Right lobe of liver (tissue), 4 donors: Measurements from ENCODE around the gene NCLN.

Experiments used
- POLR2A ChIP-seq: fragments of 450-650 bp; IDR thresholded peaks from one replicate; pipeline ENCODE4 v1.6.1; 2017; ENCODE audit warnings: antibody characterized with exemption, mild to moderate bottlenecking
- TF ChIP-seq, protein P1 (sequence below), 4 donors: fragments of 200-600 bp in 3 of 4; fragments of 450-650 bp in 1 of 4; IDR thresholded peaks; one replicate each; pipeline versions ENCODE4 v1.5.1 to v1.8.0; 2016 to 2022; ENCODE audit warnings: antibody characterized with exemption in 4 of 4, mild to moderate bottlenecking in 2 of 4
- donor health status: DM: no; HTN: no; CAD: no.
- donor health status: DM: no; HTN: no; CAD: no.
- donor health status: DM: no; HTN: yes; CAD: no.

DNA sequence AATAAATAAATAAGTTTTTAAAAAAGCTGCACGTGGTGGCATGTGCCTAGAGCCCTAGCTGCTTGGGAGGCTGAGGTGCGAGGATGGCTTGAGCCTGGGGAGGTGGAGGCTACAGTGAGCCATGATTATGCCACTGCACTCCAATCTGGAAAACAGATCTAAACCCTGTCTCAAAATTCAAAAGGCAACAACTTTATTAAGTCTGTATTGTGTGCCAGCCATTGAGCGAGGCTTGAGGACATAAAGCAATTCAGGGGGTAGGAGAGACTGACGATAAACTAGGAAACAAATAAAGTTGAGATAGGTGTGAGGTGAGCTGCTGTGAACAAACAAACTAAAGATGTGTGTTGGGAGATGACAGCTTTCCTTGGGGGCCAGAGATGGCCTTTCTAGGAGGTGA is 47.4 kb downstream of the NCLN start:
- TF ChIP-seq POLR2A: no peak
- TF ChIP-seq, protein P1, sequence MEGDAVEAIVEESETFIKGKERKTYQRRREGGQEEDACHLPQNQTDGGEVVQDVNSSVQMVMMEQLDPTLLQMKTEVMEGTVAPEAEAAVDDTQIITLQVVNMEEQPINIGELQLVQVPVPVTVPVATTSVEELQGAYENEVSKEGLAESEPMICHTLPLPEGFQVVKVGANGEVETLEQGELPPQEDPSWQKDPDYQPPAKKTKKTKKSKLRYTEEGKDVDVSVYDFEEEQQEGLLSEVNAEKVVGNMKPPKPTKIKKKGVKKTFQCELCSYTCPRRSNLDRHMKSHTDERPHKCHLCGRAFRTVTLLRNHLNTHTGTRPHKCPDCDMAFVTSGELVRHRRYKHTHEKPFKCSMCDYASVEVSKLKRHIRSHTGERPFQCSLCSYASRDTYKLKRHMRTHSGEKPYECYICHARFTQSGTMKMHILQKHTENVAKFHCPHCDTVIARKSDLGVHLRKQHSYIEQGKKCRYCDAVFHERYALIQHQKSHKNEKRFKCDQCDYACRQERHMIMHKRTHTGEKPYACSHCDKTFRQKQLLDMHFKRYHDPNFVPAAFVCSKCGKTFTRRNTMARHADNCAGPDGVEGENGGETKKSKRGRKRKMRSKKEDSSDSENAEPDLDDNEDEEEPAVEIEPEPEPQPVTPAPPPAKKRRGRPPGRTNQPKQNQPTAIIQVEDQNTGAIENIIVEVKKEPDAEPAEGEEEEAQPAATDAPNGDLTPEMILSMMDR (IDR thresholded peaks at IDR 0.05): no peak
